Activated T-cell treated with anti-CD3 and anti-CD28 coated beads, Interleukin-2, amount 50 U/mL, for 1 hour (primary cell): ENCODE data around the gene CHST11.

Experiments used
- DNase-seq: peaks from one replicate; pipeline ENCODE4 v3.0.0-alpha.2; 2020

The CHST11 gene

DNA sequence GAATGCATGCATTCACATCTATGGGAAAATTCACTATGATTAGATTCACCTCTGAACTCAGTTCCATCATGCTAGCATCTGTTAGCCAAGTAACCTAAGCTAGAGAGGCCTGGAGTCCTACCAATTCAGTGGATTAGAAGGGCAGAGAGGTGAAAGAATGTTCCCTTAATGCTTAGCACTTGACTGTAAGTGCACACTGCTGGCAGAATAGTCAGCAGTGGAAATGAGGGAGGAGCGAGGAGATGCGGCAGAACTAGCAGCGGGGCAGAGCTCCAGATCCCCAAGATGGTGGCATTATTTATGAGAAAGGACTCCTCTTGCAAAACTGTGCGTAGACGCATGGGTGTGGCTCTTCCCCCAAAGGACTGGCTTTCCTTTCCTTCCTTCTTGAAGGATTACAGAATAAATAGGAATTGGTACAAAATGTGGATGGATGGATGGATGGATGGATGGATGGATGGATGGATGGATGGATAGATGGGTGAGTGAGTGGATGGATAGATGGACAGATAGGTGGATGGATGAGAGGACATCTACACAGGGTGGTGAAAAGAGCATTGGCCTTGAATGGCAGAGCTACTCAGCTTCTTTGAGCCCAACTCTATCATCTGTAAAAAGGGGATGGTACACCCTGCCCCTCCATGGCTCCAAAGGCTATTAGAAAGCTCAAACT is 227.2 kb downstream of the CHST11 start:
- DNase-seq = no peak

DNA sequence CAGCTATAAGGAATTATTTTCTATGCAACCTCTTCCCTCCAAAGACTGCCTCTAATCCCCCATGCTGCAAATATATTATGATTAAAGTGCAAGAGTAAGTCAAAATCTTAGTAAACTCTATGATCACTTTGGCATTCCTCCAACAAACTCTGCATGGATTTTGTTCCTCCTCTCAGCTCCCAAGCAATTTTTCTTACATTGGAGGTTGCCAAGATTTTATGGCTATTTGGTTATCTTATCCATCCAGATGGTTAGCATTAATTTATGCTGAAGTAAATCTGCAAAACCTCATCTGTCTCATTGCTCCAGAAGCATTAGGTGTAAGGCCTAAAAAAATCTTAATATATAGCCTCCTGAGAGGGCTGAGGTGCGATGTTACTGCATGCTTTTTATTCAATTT is 228.1 kb downstream of the CHST11 start:
- no peak for DNase-seq

DNA sequence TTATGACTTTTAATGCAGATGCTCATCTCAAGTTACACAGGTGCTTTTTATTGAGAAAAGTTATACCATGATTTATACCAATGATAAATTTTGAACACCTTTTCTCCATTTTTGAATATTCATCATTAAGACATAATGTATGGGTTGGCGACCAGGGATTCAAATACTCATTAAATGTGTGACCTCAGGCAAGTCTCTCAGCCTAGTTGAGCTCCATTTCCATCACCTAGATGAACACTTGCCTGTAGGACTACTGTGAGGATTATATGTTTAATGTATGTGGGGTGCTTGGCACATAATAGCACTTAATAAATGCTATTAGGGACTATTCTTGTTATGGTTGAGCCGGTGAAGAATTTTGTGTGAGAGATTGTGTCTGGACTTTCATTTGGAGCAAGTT is 228.6 kb downstream of the CHST11 start:
- no peak for DNase-seq

DNA sequence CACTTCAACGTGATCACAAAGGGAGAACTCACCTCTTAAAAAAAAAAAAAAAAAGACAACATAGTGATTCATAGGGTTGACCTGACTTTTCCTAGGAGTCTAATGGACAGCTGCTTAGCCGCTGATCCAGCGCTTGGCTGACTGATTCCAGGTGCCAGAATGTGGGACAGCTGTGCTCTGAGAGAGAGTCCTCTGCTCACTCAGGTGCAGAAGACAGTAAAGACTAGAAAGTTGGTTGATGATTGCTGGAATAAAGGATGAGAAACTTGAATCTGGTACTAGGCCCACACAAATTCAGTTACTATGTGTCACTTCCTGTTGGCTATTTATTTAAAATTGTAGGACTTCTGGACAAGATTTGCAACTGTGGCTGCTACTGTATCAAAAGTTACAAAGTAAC is 229.4 kb downstream of the CHST11 start:
- DNase-seq = no peak

DNA sequence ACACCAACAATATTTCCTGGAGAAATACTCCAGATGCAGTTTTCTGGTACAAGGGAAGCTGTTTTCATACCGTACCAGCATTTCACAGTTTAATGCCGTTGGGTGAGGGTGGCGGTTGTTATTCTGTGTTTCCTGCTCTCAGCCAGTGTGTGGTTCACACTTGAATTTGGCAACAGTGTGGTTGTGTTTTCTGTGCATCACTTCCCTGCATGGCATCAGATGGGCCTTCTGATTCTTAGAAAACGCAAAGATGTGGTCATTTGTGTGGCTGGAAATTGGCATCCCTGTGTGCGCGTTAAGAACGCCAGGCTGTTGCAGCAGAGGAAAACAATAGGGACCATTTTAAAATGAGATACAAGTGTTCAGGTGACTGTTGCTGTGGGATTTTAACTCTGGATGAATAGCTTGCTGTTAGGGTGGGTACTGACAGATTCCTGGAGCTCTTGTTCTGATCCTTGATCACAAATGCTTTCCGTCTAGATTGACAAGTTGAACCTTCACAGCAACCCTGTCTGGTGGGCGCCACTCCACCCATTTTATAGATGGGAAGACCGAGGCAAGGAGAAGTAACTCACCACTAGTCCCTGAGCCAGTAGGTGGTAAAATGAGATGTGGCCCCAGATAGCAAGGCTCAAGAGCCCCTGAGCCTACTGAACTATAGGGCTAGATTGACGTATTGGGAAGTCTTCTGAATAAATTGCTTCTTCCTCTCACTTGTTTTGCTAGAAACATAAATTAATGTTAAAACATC is 231.2 kb downstream of the CHST11 start:
- peak; percentile 33 for DNase-seq

DNA sequence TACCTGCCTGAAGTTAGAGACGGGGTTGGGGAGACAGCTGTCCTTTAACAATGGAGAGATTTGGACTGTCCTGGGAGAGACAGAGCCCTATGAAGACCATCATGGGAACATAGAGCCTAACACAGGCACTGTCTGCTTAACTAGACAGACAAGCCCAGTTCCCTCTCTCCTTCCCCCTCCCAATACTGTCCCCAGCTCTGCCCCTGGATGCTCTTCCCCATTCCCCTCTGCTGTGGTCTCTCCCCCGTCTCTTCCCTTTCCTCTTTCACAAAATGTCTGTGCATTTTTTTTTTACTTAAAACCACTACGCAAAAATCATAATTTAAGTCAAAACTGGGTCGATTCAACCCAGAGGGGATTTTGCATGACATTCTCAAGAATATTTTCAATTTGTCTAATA is 232.9 kb downstream of the CHST11 start:
- no peak for DNase-seq

DNA sequence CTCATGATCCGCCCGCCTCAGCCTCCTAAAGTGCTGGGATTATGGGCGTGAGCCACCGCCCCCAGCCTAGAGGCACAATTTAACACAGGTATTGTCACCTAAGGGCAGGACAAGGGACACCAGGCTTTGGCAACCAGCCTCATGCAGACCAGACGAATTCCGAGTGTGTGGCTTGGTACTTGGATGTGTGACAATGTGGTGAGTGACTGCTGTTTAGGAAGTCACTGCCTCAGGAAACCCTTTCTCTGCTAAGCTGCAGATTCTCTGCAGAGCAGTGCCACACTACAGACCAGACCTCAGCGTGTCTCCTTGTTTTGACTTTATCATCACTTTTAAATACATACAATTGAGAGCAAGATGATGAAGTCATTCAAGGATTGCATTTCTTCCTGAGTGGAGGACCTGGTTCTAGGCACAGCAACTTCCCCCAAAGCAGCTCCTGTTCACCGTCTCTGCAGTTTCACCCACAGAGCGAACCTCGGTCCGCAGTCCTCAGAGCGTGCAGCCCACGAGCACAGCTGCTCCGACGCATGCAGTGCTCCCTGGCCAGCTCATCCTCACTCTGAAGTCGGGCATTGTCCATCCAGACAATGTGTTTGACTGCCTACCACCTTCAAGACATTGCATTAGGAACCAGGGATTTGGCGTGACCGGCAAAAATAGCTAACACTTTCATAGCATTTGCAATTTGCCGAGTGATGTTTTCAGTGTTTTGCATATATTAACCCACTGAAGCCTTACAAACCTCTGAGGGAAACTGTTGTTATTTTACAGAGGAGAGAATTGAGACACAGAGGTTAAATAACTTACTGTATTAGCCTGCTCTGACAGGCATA is 235.2 kb downstream of the CHST11 start:
- DNase-seq = no peak

DNA sequence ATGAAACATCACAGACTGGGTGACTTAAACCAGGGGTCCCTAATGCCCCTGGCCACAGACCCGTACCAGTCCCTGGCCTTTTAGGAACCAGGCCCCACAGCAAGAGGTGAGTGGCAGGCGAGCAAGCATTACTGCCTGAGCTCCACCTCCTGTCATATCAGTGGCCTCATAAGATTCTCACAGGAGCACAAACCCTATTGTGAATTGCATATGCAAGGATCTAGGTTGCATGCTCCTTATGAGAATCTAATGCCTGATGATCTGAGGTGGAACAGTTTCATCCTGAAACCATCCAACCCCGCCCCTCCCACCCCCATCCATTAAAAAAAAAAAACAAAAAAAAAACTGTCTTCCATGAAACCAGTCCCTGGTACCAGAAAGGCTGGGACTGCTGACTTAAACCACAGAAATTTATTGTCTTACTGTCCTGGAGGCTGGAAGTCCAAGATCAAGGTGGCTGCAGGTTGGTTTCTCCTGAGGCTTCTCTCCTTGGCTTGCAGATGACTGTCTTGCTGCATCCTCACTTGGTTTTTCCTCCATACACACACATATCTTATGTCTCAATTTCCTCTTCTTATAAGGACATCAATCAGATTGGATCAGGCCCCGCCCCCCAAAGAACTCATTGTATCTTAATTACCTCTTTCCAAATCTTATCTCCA is 235.9 kb downstream of the CHST11 start:
- no peak for DNase-seq

DNA sequence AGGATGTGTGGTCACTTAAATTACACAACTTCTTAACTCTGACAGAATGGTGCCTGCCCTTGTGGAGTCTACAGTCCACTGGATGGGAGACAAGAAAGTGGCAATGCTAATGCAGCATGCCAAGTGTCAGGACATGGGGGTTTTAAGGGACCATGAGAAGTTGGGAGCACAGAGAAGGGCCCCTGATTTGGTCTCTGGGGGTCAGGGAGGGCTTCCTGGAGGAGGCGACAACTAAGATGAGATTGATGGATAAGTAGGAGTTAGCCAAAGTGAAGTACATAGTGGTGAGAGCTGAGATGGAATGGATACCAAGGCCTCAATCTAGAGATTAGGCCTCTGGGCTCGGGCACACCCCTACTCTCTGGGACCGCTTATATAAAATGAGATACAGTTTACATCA is 236.7 kb downstream of the CHST11 start:
- DNase-seq = no peak

DNA sequence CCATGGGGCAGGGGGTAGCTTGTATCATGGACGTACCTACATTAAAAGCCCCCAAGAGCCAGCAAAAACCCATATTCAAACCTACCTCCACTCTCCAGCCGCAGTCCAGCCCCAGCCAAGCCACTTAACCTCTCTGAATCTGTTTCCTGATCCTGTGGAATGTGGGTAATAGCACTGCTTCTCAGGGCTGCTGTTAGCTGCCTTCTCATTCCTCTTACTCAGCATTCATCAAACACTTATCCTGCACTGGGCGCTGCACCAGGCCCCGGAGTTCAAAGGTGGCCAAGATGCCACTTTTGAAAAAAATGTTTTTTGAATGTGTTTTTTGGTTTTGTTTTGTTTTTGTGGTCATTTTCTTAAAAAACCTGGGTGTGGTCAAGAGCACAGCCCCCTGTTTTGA is 237.4 kb downstream of the CHST11 start:
- no peak for DNase-seq

DNA sequence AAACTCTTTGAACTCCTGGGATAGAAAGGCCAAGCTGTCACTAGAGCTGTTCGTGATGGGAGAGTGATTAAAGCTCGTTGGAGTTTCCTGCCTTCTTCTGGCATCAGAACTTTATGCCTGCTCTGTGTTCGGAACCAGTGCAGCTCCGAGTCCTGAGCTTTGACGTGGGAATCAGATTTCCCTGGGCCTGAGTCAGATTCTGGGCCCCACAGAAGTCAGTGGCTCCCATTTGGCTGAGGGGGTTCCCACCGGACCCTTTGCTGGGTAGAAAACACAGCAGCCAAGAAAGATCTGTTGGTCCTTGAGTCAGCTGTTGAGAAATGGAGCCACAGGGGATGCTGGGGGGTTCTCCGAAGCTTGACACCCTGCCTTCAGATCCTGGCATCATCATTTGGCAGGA is 238.0 kb downstream of the CHST11 start:
- no peak for DNase-seq

DNA sequence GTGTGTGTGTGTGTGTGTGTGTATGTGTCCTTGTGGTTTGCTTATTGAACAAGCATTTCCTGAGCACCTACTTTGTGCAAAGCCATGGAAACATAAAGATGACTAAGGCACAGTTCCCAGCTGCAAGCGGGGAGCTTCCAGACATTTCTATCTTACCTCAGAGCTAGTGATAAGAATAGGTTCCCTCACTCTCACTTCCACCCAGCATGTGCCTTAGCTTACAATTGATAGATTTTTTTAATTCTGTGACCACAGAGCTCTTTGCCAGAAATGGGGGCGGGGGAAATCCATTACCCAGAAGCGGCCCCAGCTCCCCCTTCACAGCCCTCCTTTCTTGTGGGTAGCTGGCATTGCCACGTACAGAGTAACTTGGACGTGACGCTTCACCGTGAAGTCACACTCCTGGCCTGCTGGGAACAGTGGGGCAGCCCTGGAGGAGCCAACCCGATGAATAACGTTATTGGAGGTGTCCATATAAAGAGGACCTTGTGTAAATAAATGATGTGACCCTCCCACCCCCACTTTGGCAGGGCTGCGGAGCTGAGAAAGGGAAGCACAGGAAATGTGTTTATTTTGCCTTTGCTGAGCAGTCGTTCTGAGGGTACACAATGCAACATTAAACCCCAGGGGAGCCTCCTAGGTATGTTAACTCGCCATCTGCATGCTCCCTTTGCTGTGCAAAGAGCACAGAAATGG is 238.9 kb downstream of the CHST11 start:
- peak; percentile 62 for DNase-seq

DNA sequence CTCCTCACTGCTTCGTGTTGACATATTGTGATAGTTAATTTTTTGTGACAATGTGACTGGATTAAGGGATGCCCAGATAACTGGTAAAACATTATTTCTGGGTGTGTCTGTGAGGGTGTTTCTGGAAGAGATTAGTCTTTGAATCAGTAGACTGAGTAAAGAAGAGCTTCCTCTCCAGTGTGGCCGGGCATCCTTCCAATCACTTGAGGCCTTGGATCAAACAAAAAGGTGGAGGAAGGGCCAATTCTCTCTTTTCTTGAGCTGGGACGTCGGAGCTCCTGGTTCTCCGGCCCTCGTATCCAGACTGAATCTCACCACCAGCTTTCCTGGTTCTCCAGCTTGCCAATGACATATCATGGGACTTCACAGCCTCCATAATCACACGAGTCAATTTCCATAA is 240.4 kb downstream of the CHST11 start:
- DNase-seq = no peak

DNA sequence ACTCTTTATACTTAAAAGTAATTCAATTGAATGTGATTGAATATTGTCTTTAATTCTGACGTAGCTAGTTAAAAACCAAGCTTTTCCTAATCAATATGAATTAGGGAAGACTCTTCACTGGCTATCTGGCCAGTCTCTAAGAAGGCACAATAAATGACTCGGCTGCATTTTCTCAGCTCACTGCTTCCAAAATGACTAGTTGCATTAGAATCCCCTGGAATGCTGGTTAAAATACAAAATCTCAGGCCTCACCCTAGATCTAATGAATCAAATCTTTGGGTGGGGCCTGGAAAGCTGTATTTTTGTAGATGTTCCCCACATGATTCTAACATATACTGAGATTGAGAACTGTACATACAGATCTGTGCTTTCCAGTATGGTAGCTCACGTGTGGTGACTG is 242.1 kb downstream of the CHST11 start:
- no peak for DNase-seq

DNA sequence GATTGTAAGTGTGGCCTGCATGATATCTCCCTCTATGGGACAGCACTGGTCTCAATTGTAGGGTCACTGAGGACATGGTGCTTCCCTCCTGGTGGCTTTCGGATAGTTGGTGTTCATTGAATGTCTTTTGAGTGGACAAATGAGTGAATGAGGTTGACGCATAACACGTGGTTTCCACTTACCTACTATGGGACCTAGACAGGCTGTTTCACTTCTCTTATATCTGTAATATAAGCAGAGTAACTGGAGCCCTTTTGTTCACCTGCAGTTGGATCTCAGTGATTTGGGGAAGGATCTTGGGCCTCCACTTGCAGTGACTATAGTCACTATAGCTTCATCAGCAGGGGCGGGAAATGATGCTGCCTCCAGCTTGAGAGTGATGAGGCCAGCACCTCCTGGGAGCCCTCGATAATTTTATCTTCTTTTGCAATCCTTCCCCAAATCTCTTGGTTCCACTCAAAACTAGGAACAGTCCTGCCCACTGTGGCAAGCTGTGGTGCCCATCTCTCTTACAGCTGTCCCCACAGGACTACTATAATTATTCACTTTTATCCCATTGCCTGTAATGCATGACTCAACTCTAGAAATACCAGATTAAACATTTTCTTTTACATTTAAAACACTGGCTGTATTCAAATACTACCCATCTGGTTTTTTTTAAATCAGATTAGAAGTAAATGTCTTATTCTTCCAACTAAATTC is 242.9 kb downstream of the CHST11 start:
- no peak for DNase-seq

DNA sequence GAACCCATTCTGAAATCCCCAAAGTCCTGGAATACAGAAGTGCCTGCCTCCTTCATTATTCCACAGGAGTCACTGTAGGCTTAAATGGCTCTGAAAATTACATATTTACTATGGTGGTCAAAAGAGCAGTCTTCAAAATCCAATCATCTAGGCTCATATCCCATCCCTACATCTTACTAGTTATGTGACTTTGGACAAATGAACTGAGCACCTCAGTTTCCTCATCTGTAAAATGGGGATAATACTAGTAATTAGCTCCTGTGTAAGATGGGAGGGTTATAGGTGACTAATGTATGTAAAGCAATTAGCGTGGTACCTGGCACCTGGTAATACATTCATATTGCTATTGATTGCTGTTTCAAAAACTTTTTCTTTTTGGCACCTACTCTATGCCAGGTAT is 243.6 kb downstream of the CHST11 start:
- no peak for DNase-seq

DNA sequence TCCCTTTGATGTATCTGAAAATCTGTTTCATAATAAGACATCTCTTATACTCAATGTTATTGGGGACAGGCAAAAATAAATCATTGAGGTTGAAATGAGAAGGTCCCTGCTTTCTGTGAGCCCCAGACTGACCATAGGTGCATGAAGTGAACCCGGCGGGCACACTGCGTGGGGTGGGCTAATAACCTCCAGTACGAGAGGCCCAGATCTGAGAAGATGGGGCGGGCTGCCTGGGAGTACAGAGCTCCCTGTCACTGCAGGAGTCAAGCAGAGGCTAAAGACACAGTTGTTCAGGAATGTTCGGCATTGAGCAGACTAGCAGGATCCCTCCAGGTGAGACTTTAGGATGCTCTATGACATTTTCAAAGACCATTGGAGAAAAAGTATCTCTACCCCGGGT is 244.6 kb downstream of the CHST11 start:
- no peak for DNase-seq

DNA sequence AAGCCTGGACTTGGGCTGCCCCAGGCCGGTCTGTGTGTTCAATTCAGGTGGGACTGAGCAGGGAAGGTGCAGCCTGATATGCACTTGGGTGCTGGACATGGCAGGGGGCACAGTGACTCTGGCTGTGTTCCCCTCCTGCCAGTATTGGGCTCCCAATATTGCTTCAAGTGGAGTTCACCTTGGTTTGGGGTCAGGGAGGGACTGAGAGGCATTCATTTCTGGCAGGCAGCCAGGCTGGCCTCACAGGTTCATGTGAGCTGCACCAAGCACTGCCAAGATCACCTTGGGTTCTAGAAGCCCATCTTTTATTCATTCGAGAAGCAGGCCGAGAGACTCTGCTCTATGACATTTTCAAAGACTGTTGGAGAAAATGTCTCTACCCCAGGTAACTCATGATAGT is 245.0 kb downstream of the CHST11 start:
- no peak for DNase-seq

DNA sequence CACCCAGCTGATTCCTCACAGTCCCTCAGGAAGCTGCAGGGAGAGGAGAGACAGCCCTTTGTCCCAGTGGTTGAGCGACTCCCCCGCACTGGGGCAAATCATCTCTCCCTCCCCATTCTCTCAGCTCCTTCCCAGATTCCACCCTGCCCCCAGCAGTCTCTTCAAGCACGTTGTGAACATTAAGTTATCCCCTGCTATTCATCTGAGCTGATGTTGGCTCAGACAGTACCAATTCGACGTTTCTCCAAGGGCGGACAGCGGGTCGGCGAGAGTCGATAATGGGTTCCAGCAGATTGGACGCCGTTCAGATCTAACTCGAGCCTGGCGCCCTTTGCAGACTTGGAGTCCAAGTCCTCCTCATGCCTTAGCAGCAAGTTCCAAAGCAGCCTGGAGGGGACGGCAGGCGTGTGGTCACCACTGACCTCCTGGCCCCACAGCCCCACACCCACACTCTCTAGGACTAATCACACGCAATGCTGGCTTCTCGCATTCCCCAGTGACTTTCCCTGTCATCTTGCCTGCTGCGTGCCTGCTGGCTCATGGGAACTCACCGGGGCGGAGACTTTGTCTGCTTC is 245.9 kb downstream of the CHST11 start:
- no peak for DNase-seq

DNA sequence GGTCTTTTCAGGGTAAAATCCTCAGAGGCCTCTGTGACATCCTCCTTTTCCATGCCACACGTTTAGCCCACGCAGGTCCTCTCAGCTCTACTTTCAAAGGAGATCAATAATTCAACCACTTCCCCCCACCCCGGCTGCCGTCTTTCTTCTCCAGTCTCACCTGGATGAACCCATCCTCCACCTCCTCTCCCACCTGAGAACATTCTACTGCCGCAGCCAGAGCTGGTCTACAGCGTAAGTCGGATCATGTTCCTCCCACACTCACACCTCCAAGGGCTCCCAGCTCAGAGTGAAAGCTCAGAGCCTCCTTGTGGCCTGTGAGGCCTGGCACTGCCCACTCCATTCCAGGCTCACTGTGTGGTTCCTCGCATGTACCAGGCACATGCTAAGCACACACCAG is 246.6 kb downstream of the CHST11 start:
- DNase-seq = no peak

DNA sequence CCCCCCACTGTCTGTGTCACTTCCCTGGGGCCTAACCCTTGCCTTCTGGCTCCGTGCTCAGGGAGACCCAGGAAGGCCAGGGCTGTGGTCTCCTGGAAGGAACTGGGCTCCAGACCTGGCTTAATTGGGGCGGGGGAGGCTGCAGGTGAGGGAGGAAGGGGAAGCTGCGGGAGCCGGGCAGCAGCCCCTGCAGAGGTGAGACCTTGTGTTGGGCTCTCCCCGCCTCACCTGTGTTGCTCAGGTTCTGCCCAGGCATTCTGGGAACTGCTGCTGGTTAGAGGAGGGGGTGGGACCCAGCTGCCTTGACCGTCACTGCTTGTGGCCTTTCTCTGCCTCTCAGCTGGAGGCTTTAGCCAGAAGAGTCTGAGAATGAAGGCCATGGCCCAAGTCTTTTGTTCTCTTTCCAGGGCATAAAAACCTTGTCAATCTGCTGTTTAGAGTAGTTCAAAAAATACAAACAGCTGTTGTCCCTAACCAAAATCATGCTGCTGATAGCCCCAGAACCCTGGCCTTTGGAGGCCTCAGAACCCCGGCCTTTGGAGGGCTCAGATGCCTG is 247.6 kb downstream of the CHST11 start:
- no peak for DNase-seq
